SK-N-SH (cell line): ENCODE data around the gene BAZ1A. TPM values are rescaled to one million over a fixed set of nuclear protein-coding genes. Genes with fewer than 3 reads are reported as not detected.

Source experiments
- CTCF ChIA-PET: fragments of 300-600, 350-600 bp; formaldehyde crosslinking; extraction: SDS; loops from one replicate; lab custom pipeline; 2021; lab: Yijun Ruan, JAX
- POLR2A ChIA-PET: fragments of 350-600 bp; sonication (Branson Sonifier 250); formaldehyde crosslinking; extraction: SDS; loops from one replicate; lab custom pipeline; 2020; ENCODE audit warnings: antibody characterized with exemption, inconsistent platforms; lab: Yijun Ruan, JAX
- DNase-seq: peaks from one replicate; pipeline ENCODE4 v3.0.0; 2012
- H2AFZ ChIP-seq: fragments of 200-600 bp; sonication (generic); 2 replicates; pipeline ENCODE4 v1.8.1; 2016; ENCODE audit warnings: antibody characterized with exemption, mild to moderate bottlenecking, low read depth
- H3F3A ChIP-seq: fragments of 200-600 bp; sonication (generic); replicated peaks from 2 replicates; pipeline ENCODE3; 2016; ENCODE audit warnings: antibody characterized with exemption, mild to moderate bottlenecking; ENCODE audit not compliant: insufficient read depth
- H3K27ac ChIP-seq, 2 experiments: fragments of 200-500 bp in 1 of 2; fragments of 200-600 bp in 1 of 2; sonication (Bioruptor generic) in 1 of 2; sonication (generic), shearing (Covaris generic) in 1 of 2; 2 replicates each; pipeline versions ENCODE4 v1.5.1 to v1.6.1; 2014 to 2016; ENCODE audit warnings: low read depth in 2 of 2, inconsistent platforms in 1 of 2, low read length in 1 of 2, mild to moderate bottlenecking in 1 of 2, mixed read lengths in 1 of 2
- H3K27me3 ChIP-seq: fragments of 200-600 bp; sonication (generic), shearing (Covaris generic); 2 replicates; pipeline ENCODE4 v1.6.1; 2016; ENCODE audit warnings: mixed run types; ENCODE audit not compliant: insufficient read depth
- H3K36me3 ChIP-seq, 2 experiments: fragments of 200-500 bp in 1 of 2; fragments of 200-600 bp in 1 of 2; sonication (Bioruptor generic) in 1 of 2; sonication (generic) in 1 of 2; replicated peaks in 1 of 2; 2 replicates each; pipeline versions ENCODE3 to v1.5.1; 2014 to 2016; ENCODE audit warnings: low read length in 1 of 2, mild to moderate bottlenecking in 1 of 2; ENCODE audit not compliant: insufficient read depth in 2 of 2, control insufficient read depth in 1 of 2
- H3K4me1 ChIP-seq, 2 experiments: fragments of 200-500 bp in 1 of 2; fragments of 200-600 bp in 1 of 2; sonication (Bioruptor generic) in 1 of 2; sonication (generic), shearing (Covaris generic) in 1 of 2; 2 replicates each; pipeline versions ENCODE4 v1.5.1 to v1.6.1; 2014 to 2016; ENCODE audit warnings: low read depth in 1 of 2, low read length in 1 of 2, mixed run types in 1 of 2; ENCODE audit not compliant: insufficient read depth in 2 of 2, control insufficient read depth in 1 of 2
- H3K4me2 ChIP-seq: fragments of 200-600 bp; sonication (generic), shearing (Covaris generic); 2 replicates; pipeline ENCODE4 v1.6.1; 2017; ENCODE audit warnings: mixed run types
- H3K4me3 ChIP-seq, 2 experiments: fragments of 200-500 bp in 1 of 2; fragments of 200-600 bp in 1 of 2; sonication (Bioruptor generic) in 1 of 2; sonication (generic), shearing (Covaris generic) in 1 of 2; 2 replicates each; pipeline versions ENCODE4 v1.5.1 to v1.8.1; 2014 to 2016; ENCODE audit warnings: low read depth in 2 of 2, inconsistent platforms in 1 of 2, low read length in 1 of 2, mild to moderate bottlenecking in 1 of 2, mixed read lengths in 1 of 2, moderate library complexity in 1 of 2
- H3K79me2 ChIP-seq: fragments of 200-600 bp; sonication (generic); 2 replicates; pipeline ENCODE4 v1.8.1; 2017; ENCODE audit warnings: mild to moderate bottlenecking; ENCODE audit not compliant: insufficient read depth
- H3K9ac ChIP-seq: fragments of 200-600 bp; sonication (generic); 2 replicates; pipeline ENCODE4 v1.6.1; 2017; ENCODE audit warnings: mixed run types
- H3K9me2 ChIP-seq: fragments of 200-600 bp; sonication (generic); 2 replicates; pipeline ENCODE4 v1.6.1; 2017; ENCODE audit warnings: mixed run types
- H3K9me3 ChIP-seq: fragments of 200-600 bp; sonication (generic); 2 replicates; pipeline ENCODE4 v1.6.1; 2017; ENCODE audit warnings: mixed run types, mild to moderate bottlenecking, moderate library complexity
- H4K20me1 ChIP-seq: fragments of 200-600 bp; sonication (generic); 2 replicates; pipeline ENCODE4 v1.6.1; 2017; ENCODE audit warnings: mild to moderate bottlenecking, mixed run types; ENCODE audit not compliant: insufficient read depth
- ELF1 ChIP-seq: IDR thresholded peaks from 2 replicates; pipeline ENCODE4 v1.4.0; 2012
- FOSL2 ChIP-seq: IDR thresholded peaks from 2 replicates; pipeline ENCODE4 v1.4.0; 2012; ENCODE audit warnings: low read depth, mild to moderate bottlenecking, moderate library complexity, borderline replicate concordance
- FOXJ3 ChIP-seq: sonication (generic); formaldehyde crosslinking; IDR thresholded peaks from 2 replicates; pipeline ENCODE4 v1.5.1; 2020; ENCODE audit warnings: mild to moderate bottlenecking, missing genetic modification reagents
- FOXM1 ChIP-seq: IDR thresholded peaks from 2 replicates; pipeline ENCODE4 v1.4.0; 2012; ENCODE audit warnings: low read depth, mild to moderate bottlenecking
- MEF2A ChIP-seq: IDR thresholded peaks from 2 replicates; pipeline ENCODE4 v1.4.0; 2012; ENCODE audit warnings: low read depth, borderline replicate concordance
- NRF1 ChIP-seq: IDR thresholded peaks from 2 replicates; pipeline ENCODE4 v1.6.1; 2012; ENCODE audit warnings: low read depth, mild to moderate bottlenecking, low read length
- RCOR1 ChIP-seq: fragments of 150-350 bp; IDR thresholded peaks from 2 replicates; pipeline ENCODE4 v1.6.1; 2017; ENCODE audit warnings: antibody characterized with exemption, low read length
- RFX5 ChIP-seq: IDR thresholded peaks from 2 replicates; pipeline ENCODE4 v1.6.1; 2012; ENCODE audit warnings: mild to moderate bottlenecking, improper control_type of control experiment, low read length
- TAF1 ChIP-seq: IDR thresholded peaks from 2 replicates; pipeline ENCODE4 v1.6.1; 2012; ENCODE audit warnings: low read depth, mild to moderate bottlenecking, low read length, moderate library complexity, borderline replicate concordance
- YY1 ChIP-seq: IDR thresholded peaks from 2 replicates; pipeline ENCODE4 v1.4.0; 2012; ENCODE audit warnings: low read depth, mild to moderate bottlenecking
- polyA plus RNA-seq, 3 experiments: library from polyadenylated mRNA; depleted of rRNA; stranded (reverse); fragments of >200 nt; gene quantifications; 2 replicates each; pipeline ENCODE4 v1.2.3, GENCODE V29; 2012
- TF ChIP-seq, protein P1 (sequence below): IDR thresholded peaks from 2 replicates; pipeline ENCODE4 v1.4.0; 2012; ENCODE audit warnings: low read depth, borderline replicate concordance
- TF ChIP-seq, protein P2 (sequence below): fragments of 150-350 bp; IDR thresholded peaks from 2 replicates; pipeline ENCODE4 v1.6.1; 2017; ENCODE audit warnings: antibody characterized with exemption, low read length, low read depth, borderline replicate concordance
- TF ChIP-seq, protein P3 (sequence below): IDR thresholded peaks from 2 replicates; pipeline ENCODE4 v1.4.0; 2012; ENCODE audit warnings: low read depth
- TF ChIP-seq, protein P4 (sequence below): IDR thresholded peaks from 2 replicates; pipeline ENCODE4; 2012
- TF ChIP-seq, protein P5 (sequence below): IDR thresholded peaks from 2 replicates; pipeline ENCODE4 v1.4.0; 2012; ENCODE audit warnings: low read depth, borderline replicate concordance

Gene BAZ1A
- polyA plus RNA-seq, 1 of the 3 experiments (the other 2 are of a cell fraction): 17.4 TPM

DNA sequence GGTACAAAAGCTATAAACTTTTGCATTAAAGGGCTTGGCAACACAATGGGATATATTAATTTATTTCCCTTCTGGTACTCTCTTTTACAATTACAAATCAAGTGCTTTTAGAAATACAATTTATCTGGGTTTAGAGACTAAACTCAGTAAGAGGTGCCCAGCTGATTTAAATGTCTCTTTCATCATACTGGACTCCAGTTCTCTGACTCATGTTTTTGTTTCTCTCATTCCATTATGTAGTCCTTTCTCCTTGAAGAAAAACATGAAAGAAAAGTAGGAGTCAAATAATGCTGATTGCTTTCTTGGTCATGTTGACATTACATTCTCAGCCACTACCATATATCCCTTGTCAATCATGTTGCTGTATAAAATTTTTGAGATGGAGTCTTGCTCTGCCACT is 124.5 kb downstream of the BAZ1A start:
- CTCF ChIA-PET: interaction anchor here (2.5 kb wide), 1 partner anchor 28 kb away, joined by 14 read pairs; no protein-coding TSS in a partner anchor
- Histone ChIP-seq H3K9ac (no peak overlapping the region), H3K4me3 (no peak overlapping the region), H3K4me2 (peak overlapping the region; percentile 42; the same call in 1 of the 2 replicates), H3K9me2 (no peaks in the 10 kb centered on the region), H3K79me2 (no peaks in the 10 kb centered on the region), H2AFZ (no peak overlapping the region), H4K20me1 (no peaks in the 10 kb centered on the region), H3K4me1 (no peaks in the 10 kb centered on the region), H3K36me3 (peaks cover 13 to 21% of the 10 kb centered on the region in 2 experiments), H3K9me3 (no peaks in the 10 kb centered on the region), H3K27ac (peak overlapping the region in 1 of 2 experiments; percentile 53; a peak in 2 of 4 replicates), H3F3A (peaks cover 15% of the 10 kb centered on the region), H3K27me3 (no peaks in the 10 kb centered on the region)
- POLR2A ChIA-PET: interaction anchor here (0.6 kb wide), 1 partner anchor 22 kb away, joined by 3 read pairs; no protein-coding TSS in a partner anchor
- no peak for TF ChIP-seq RFX5
- no peak for TF ChIP-seq FOXM1
- no peak for TF ChIP-seq ELF1
- TF ChIP-seq FOXJ3: no peak
- no peak for TF ChIP-seq YY1
- no peak for TF ChIP-seq MEF2A
- TF ChIP-seq, protein P1, sequence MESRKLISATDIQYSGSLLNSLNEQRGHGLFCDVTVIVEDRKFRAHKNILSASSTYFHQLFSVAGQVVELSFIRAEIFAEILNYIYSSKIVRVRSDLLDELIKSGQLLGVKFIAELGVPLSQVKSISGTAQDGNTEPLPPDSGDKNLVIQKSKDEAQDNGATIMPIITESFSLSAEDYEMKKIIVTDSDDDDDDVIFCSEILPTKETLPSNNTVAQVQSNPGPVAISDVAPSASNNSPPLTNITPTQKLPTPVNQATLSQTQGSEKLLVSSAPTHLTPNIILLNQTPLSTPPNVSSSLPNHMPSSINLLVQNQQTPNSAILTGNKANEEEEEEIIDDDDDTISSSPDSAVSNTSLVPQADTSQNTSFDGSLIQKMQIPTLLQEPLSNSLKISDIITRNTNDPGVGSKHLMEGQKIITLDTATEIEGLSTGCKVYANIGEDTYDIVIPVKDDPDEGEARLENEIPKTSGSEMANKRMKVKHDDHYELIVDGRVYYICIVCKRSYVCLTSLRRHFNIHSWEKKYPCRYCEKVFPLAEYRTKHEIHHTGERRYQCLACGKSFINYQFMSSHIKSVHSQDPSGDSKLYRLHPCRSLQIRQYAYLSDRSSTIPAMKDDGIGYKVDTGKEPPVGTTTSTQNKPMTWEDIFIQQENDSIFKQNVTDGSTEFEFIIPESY: no peak
- TF ChIP-seq, protein P2, sequence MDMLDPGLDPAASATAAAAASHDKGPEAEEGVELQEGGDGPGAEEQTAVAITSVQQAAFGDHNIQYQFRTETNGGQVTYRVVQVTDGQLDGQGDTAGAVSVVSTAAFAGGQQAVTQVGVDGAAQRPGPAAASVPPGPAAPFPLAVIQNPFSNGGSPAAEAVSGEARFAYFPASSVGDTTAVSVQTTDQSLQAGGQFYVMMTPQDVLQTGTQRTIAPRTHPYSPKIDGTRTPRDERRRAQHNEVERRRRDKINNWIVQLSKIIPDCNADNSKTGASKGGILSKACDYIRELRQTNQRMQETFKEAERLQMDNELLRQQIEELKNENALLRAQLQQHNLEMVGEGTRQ: no peak
- TF ChIP-seq, protein P3, sequence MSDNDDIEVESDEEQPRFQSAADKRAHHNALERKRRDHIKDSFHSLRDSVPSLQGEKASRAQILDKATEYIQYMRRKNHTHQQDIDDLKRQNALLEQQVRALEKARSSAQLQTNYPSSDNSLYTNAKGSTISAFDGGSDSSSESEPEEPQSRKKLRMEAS: no peak
- TF ChIP-seq RCOR1: no peak
- TF ChIP-seq FOSL2: 0 out of 2 replicates have a peak, but pooled peaks have one; percentile 7
- TF ChIP-seq, protein P4, sequence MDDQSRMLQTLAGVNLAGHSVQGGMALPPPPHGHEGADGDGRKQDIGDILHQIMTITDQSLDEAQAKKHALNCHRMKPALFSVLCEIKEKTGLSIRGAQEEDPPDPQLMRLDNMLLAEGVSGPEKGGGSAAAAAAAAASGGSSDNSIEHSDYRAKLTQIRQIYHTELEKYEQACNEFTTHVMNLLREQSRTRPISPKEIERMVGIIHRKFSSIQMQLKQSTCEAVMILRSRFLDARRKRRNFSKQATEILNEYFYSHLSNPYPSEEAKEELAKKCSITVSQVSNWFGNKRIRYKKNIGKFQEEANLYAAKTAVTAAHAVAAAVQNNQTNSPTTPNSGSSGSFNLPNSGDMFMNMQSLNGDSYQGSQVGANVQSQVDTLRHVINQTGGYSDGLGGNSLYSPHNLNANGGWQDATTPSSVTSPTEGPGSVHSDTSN: peak; percentile 59
- TF ChIP-seq NRF1: no peak
- TF ChIP-seq, protein P5, sequence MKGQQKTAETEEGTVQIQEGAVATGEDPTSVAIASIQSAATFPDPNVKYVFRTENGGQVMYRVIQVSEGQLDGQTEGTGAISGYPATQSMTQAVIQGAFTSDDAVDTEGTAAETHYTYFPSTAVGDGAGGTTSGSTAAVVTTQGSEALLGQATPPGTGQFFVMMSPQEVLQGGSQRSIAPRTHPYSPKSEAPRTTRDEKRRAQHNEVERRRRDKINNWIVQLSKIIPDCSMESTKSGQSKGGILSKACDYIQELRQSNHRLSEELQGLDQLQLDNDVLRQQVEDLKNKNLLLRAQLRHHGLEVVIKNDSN: no peak
- TF ChIP-seq TAF1: no peak
- no peak for DNase-seq
